ENCODE data around the gene ZC3H13. TPM values are rescaled to one million over a fixed set of nuclear protein-coding genes. Genes with fewer than 3 reads are reported as not detected.
"Not testable (repeated sequence)": the region's sequence is repeated elsewhere in the genome, so short reads cannot be mapped to it uniquely, and the experiment has no call there.

ZC3H13 gene
- total RNA-seq, 1 donor from 2014 or later: 51.2 TPM

DNA sequence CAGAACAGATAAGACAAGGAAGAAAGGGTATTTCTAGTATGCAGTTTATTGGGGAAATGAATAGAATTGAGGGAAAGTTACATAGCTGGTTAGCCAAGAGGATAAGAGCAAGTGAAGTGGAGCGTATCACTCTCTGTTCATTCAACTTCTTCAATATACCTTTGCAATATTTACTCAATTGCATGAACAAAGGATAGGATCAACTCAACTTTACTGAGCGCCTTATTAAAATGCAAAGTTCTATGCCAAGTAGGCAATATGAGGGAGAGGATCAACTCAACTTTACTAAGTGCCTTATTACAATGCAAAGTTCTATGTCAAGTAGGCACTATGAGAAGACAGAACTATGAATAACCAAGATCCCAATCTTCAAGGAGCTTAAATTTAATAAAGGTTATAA, 43.9 kb downstream of the ZC3H13 start:
- intact Hi-C loops (cut with micrococcal nuclease): no loop called here

DNA sequence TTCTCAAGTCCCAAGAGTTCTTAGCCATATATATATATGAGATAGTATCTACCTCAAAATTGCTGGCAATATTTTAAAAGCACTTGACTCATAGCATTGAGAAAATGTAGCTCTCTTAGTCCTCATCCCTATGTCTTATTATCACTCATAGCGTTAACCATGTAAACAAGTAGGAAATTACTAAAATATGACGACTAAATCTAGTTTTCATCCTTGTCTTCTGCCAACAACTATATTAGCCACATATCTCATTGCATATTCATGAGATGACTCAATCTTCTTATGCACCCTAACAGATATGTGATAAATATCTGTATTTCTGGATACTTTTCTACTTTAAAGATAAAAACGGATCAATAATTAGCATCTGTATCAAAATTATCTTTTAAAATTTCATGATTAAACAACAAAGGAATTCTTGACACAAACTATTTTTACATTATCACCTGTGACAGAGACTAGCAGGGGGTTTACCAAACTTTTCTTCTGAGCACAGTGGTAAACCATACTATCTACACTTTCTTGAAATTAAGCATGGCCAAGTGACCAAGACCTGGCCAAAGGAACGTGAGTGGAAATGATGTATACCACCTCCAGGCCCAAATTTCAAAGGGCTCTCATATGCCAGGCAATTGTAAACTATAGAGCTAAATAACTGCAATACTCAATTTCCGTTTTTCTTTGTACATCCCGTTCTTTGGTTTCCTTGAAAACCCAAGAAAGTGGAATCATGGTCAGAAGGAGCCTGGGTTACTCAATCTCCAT, 45.7 kb downstream of the ZC3H13 start:
- intact Hi-C loops (cut with micrococcal nuclease): no loop called here

DNA sequence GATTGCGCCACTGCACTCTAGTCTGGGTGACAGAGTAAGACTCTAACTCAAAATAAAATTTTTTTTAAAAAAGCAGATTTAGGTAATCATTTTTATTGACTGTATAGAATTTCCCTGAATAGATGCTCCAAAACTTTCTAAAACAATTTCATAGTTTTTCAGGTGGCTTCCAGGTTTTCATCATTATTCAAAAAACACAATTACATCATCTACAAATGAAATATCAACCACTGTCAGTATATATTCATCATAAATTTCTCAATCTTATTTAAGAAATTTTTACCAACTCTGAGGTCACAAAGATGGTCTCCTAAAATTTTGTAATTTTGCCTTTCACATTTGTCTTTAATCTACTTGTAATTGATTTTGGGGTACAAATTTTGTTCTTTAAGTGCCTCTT, 48.1 kb downstream of the ZC3H13 start:
- intact Hi-C loops (cut with micrococcal nuclease): no loop called here

DNA sequence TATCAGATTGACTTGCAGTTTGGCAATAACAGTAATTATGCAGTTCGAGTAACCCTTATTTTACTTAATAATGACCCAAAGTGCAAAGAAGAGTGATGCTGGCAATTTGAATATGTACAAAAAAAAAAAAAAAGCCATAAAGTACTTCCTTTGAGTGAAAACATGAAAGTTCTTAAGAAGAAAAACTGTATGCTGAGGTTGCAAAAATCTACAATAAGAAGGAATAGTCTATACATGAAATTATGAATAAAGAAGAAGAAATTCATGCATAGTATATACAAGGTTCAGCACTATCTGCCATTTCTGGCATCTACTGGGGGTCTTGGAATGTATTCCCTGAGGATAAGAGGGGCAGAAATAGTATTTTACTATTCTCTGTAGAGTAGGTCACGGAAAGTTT, 55.9 kb downstream of the ZC3H13 start:
- intact Hi-C loops (cut with micrococcal nuclease): no loop called here

DNA sequence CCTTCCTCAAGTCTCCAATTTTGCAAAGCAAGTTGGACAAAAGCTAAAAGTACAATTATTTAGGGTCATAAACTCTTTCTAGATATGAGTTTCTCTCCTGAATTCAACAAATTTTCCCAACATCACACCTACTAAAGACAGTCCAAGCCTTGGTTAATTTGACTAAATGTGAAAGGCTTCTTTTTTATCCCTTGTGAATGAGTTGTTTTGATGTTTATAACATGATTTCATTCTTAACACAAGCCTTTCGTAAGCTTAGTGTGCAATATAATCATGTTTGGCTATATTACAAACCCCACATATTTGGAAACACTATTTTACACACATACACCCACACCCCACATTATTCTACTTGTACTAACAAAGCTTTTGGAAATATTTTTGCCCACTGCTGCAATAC, 57.3 kb downstream of the ZC3H13 start:
- intact Hi-C loops (cut with micrococcal nuclease): no loop called here

- intact Hi-C loops (cut with micrococcal nuclease): no loop called here
Observed at GRCh38 chr13:45994752-45995151, 57.8 kb downstream of the ZC3H13 start.

- intact Hi-C loops (cut with micrococcal nuclease): no loop called here
Observed at GRCh38 chr13:45989607-45990006, 62.9 kb downstream of the ZC3H13 start.

- intact Hi-C loops (cut with micrococcal nuclease): not testable (repeated sequence)
Observed at GRCh38 chr13:45981127-45981526, 71.4 kb downstream of the ZC3H13 start.

DNA sequence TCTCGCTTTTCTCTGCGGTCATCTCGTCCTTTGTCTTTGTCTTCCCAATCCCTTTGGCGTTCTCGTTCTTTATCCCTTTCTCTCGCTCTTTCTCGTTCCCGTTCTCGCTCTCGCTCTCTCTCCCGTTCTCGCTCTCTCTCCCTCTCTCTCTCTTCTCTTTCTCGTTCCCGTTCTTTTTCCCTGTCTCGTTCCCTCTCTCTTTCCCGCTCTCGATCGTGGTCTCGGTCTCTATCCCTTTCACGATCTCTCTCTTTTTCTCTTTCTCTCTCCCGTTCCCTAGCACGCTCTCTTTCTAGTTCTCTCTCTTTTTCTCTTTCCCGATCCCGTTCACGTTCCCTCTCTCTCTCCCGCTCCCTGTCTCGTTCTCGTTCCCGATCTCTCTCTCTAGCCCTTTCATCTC, 77.2 kb downstream of the ZC3H13 start:
- intact Hi-C loops (cut with micrococcal nuclease): no loop called here

DNA sequence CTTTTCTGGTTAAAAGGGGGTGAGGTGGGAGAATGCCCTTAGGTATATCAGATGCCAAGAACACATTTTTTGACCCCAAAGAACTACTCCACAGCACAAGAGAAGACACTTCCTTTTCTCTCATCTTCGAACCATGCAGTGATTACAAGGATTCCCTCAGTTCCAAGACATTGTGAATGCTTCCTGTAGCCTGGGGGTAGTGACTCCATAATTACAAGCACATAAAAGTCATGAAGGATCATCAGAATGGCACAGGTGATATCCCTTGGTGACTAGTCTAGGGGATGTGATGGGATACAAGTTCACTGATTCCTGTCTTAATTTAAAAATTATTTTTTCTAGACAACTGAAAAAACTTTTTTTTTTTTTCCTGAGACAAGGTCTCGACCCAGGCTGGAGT, 78.0 kb downstream of the ZC3H13 start:
- intact Hi-C loops (cut with micrococcal nuclease): no loop called here

GRCh38 chr13:45967589-45967988, 85.0 kb downstream of the ZC3H13 start:
- intact Hi-C loops (cut with micrococcal nuclease): no loop called here

DNA sequence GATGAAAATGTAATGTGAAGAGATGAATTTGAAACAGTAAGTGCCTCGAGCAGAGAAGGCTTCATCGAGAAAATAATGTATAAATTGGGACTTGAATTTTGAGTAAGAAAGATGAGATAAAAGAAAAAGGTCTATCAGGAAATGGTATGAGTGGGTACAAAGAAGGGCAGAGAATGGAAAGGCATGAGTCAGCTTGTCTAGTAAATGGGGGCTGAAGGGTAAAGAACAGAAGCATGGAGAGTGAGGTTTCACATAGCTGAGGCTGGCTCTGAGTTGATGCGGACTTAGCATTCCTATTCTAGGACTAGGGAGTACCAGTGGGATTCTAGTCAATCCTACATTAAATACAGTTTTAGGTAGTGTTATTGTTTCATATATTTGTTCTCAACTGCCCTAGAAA, 85.8 kb downstream of the ZC3H13 start:
- intact Hi-C loops (cut with micrococcal nuclease): no loop called here

DNA sequence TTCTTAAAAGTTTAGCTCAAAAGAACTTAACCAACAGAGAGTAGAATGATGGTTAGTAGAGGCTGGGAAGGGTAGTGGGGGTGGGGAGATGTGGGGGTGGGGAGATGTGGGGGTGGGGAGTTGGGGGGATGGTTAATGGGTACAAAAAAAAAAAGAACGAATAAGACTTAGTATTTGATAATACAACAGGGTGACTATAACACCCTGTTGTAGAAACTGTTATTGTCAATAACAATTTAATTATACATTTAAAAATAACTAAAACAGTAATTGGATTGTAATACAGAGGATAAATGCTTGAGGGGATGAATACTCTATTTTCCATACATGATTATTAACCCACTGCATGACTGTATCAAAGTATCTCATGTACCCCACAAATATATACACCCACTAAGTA, 91.1 kb downstream of the ZC3H13 start:
- intact Hi-C loops (cut with micrococcal nuclease): no loop called here

DNA sequence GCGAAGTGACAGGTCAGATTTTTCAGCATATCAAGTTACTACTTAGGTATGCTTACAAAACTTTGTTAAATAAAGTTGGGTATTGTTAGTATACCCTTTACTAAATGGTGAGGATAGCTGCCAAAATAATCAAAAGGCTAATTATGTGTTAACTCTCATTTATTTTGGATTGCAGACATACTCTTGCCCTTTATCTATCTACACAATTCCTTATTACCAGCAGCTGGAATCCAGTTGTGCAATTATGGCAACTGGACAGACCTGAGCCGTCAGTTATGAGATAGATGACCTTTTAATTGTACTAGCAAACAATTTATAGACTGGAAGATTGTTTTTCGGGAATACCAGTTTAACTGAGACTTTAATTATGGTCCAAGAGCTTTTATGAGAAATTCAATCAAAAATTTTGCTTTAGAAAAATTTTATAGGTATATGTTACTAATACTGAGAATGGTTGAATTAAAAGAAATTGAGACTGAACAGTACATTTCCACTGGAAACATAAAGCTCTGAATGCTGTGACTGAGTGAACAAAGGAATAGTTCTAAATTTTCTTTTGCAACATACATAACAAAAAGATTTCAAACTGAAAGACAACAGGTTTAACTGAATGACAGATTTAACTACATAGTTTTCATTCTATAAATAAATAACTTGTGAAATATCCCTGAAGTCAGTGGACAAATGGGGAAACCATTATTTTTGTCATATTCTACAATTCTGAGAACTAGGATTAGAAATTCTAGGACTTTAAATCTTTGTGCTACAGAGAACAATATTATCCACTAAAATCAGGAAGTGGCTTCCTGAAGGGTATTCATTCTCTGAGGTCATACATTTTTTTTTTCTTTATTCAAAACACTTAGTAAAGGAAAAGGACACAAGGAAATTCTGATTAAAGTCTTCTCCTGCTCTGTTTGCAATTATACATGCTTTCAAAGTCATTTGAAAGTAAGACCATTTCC, 97.4 kb downstream of the ZC3H13 start:
- intact Hi-C loops (cut with micrococcal nuclease): no loop called here

- intact Hi-C loops (cut with micrococcal nuclease): no loop called here
Observed at GRCh38 chr13:45953082-45953481, 99.5 kb downstream of the ZC3H13 start.

DNA sequence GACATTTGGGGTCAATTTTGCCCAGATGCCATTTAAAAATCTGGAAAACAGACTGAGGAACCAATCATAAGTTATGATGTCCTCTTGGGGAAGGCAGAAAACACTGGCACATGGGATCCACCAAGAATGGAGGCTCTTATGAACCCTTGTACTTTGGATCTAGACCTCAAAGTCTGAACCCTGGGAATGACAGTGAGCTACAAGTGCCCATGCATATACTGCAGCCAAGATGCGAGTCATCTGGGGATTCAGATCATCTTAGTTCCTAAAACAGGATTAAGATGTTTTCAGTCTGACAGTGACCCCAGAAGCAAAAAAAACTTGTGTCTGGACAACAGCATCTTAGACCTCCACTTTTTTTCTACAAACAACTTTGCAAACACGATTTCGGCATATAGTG, 100.8 kb downstream of the ZC3H13 start:
- intact Hi-C loops (cut with micrococcal nuclease): no loop called here

GRCh38 chr13:45951166-45951565, 101.4 kb downstream of the ZC3H13 start:
- intact Hi-C loops (cut with micrococcal nuclease): no loop called here

- intact Hi-C loops (cut with micrococcal nuclease): no loop called here
Observed at GRCh38 chr13:45950386-45951000, 102.1 kb downstream of the ZC3H13 start.

GRCh38 chr13:45949161-45949560, 103.4 kb downstream of the ZC3H13 start:
- intact Hi-C loops (cut with micrococcal nuclease): no loop called here

DNA sequence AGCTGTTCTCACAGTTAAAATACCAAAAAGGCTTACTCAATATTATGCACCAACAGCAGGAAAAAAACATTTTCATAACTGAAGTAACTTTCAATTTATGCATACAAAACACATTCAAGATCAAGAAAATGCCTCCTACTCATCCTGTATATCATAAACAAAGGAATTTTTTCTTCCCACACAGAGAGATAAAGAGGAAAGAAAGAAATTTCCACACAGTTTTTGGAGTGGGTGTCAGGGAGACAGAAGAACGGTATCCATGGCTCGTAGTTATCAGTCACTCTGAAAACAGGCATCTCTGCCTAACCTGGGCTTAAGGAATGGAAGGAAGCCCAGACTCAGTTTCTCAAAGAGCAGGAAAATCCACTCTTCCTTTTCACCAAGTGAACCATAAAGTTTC, 108.6 kb downstream of the ZC3H13 start:
- intact Hi-C loops (cut with micrococcal nuclease): no loop called here

DNA sequence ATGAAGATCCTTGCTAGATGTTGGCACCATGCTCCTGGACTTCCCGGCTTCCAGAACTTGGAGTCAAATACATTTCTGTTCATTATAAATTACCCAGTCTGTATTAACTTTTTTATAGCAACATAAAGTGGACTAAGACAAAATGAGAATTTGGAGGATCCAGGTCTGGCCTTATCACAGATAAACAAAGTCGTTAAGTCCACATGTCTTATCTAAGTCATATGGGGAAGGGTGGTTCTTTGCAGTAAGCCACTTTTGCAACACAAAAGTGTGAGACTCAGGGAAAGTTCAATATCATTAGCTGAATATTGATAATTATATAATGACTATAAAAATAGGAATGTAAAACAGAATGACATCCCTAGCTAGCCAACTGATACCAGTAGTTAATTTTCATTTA, 109.4 kb downstream of the ZC3H13 start:
- intact Hi-C loops (cut with micrococcal nuclease): no loop called here

- intact Hi-C loops (cut with micrococcal nuclease): no loop called here
Observed at GRCh38 chr13:45941261-45941660, 111.3 kb downstream of the ZC3H13 start.
